ENCODE data around the gene KRTAP5-3.
"Not testable (repeated sequence)": the region's sequence is repeated elsewhere in the genome, so short reads cannot be mapped to it uniquely, and the experiment has no call there.

The KRTAP5-3 gene

DNA sequence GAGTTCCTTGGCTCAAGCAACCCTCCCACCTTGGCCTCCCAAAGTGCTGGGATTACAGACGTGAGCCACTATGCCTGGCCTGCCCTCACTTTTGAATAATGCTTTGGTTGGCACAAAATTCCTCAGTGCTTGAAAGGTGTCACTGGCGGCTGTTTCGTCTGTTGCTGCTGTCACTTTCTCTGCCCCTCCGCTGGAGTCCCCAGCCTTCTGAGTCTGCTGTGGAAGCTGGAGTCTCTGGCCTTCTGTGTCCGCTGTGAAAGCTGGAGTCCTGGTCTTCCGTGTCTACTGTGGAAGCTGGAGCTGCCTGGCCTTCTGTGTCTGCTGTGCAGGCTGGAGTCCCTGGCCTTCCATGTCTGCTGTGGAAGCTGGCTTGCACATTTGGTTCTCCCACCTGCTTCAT, 18.3 kb downstream of the KRTAP5-3 start:
- Histone ChIP-seq H3K4me3 (ENCODE audit: low read depth in 1 of 2, low read length in 2 of 2) (no peak overlapping the region), H3K27me3 (ENCODE audit: insufficient read depth, low read length, poor library complexity) (no peaks in the 10 kb centered on the region), H4K20me1 (ENCODE audit: insufficient read depth, low read length) (no peaks in the 10 kb centered on the region), H3K9me3 (ENCODE audit: insufficient read depth, low read length, severe bottlenecking) (no peaks in the 10 kb centered on the region), H3K36me3 (ENCODE audit: insufficient read depth, low read length) (no peaks in the 10 kb centered on the region), H3K79me2 (ENCODE audit: insufficient read depth, low read length) (no peaks in the 10 kb centered on the region), H3K4me1 (ENCODE audit: insufficient read depth, low read length) (no peaks in the 10 kb centered on the region), H3K27ac (ENCODE audit: low read length) (no peak overlapping the region), H3K9ac (ENCODE audit: low read depth, low read length) (no peak overlapping the region), H2AFZ (ENCODE audit: low read depth, low read length) (no peak overlapping the region), H3K4me2 (ENCODE audit: insufficient read depth, low read length) (no peak overlapping the region)
- ATAC-seq (ENCODE audit: insufficient read depth, low read depth) (no peak), DNase-seq (no peak)
- TF ChIP-seq EZH2 (IDR thresholded peaks at IDR 0.05; ENCODE audit: borderline replicate concordance, low read depth, low read length, severe bottlenecking), result no peak
- TF ChIP-seq CTCF (IDR thresholded peaks at IDR 0.05; ENCODE audit: borderline replicate concordance, extremely low read depth, low read length, poor library complexity, severe bottlenecking), result no peak

- H3K9ac ChIP-seq (ENCODE audit: low read depth, low read length); H3K27me3 ChIP-seq (ENCODE audit: insufficient read depth, low read length, poor library complexity); DNase-seq: not testable (repeated sequence)
Measured at GRCh38 chr11:1589191-1589963, 18.9 kb downstream of the KRTAP5-3 start.

GRCh38 chr11:1586699-1587098, 21.6 kb downstream of the KRTAP5-3 start:
- Histone ChIP-seq H3K4me2 (ENCODE audit: insufficient read depth, low read length) (no peak overlapping the region), H3K4me1 (ENCODE audit: insufficient read depth, low read length) (no peaks in the 10 kb centered on the region), H3K79me2 (ENCODE audit: insufficient read depth, low read length) (no peaks in the 10 kb centered on the region), H3K9ac (ENCODE audit: low read depth, low read length) (no peak overlapping the region), H3K9me3 (ENCODE audit: insufficient read depth, low read length, severe bottlenecking) (peaks cover 3% of the 10 kb centered on the region), H3K27me3 (ENCODE audit: insufficient read depth, low read length, poor library complexity) (no peaks in the 10 kb centered on the region), H4K20me1 (ENCODE audit: insufficient read depth, low read length) (no peaks in the 10 kb centered on the region), H2AFZ (ENCODE audit: low read depth, low read length) (no peak overlapping the region), H3K4me3 (ENCODE audit: low read depth in 1 of 2, low read length in 2 of 2) (no peak overlapping the region), H3K27ac (ENCODE audit: low read length) (no peak overlapping the region), H3K36me3 (ENCODE audit: insufficient read depth, low read length) (no peaks in the 10 kb centered on the region)
- TF ChIP-seq CTCF (IDR thresholded peaks at IDR 0.05; ENCODE audit: borderline replicate concordance, extremely low read depth, low read length, poor library complexity, severe bottlenecking) (no peak), EZH2 (IDR thresholded peaks at IDR 0.05; ENCODE audit: borderline replicate concordance, low read depth, low read length, severe bottlenecking) (no peak)
- no peak for DNase-seq
- ATAC-seq (ENCODE audit: insufficient read depth, low read depth), result no peak

More at GRCh38 chr11:1589191-1589963, 18.9 kb downstream of the KRTAP5-3 start:
- H3K9me3 ChIP-seq (ENCODE audit: insufficient read depth, low read length, severe bottlenecking); H3K27ac ChIP-seq (ENCODE audit: low read length); H2AFZ ChIP-seq (ENCODE audit: low read depth, low read length); H3K36me3 ChIP-seq (ENCODE audit: insufficient read depth, low read length); H3K4me1 ChIP-seq (ENCODE audit: insufficient read depth, low read length); H3K4me2 ChIP-seq (ENCODE audit: insufficient read depth, low read length); ATAC-seq (ENCODE audit: insufficient read depth, low read depth); H3K79me2 ChIP-seq (ENCODE audit: insufficient read depth, low read length); H3K4me3 ChIP-seq (ENCODE audit: low read depth in 1 of 2, low read length in 2 of 2); H4K20me1 ChIP-seq (ENCODE audit: insufficient read depth, low read length): not testable (repeated sequence)

DNA sequence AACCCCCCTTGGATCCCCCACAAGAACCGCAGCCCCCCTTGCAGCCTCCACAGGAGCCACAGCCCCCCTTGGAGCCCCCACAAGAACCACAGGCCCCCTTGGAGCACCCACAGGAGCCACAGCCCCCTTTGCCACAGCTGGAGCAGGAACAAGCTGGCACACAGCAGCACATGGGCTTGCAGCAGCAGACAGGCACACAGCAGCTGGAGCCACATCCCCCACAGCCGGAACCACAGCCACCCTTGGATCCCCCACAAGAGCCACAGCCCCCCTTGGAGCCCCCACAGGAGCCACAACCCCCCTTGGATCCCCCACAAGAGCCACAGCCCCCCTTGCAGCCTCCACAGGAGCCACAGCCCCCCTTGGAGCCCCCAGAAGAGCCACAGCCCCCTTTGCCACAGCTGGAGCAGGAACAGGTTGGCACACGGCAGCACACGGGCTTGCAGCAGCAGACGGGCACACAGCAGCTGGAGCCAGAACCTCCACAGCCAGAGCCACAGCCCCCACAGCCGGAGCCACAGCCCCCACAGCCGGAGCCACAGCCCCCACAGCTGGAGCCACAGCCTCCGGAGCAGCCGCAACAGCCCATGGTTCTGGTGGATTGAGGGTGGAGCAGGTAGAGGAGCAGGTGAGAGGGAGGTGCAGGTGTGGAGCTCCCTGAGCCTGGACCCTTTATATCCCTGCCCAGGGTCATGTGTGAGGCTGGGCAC, 23.4 kb downstream of the KRTAP5-3 start, which contains the start of gene KRTAP5-1:
Gene KRTAP5-1 (minus strand): TSS at position 623 of the 710 bp plus-strand sequence. CDS start 34 bp downstream, at position 589.
- H3K36me3 ChIP-seq (ENCODE audit: insufficient read depth, low read length); H3K4me3 ChIP-seq (ENCODE audit: low read depth in 1 of 2, low read length in 2 of 2); H3K79me2 ChIP-seq (ENCODE audit: insufficient read depth, low read length); H3K27me3 ChIP-seq (ENCODE audit: insufficient read depth, low read length, poor library complexity); H3K4me1 ChIP-seq (ENCODE audit: insufficient read depth, low read length); H3K4me2 ChIP-seq (ENCODE audit: insufficient read depth, low read length); H4K20me1 ChIP-seq (ENCODE audit: insufficient read depth, low read length); ATAC-seq (ENCODE audit: insufficient read depth, low read depth); H3K9ac ChIP-seq (ENCODE audit: low read depth, low read length); H3K9me3 ChIP-seq (ENCODE audit: insufficient read depth, low read length, severe bottlenecking); H2AFZ ChIP-seq (ENCODE audit: low read depth, low read length); H3K27ac ChIP-seq (ENCODE audit: low read length): not testable (repeated sequence)
- peak; percentile 16 for DNase-seq

DNA sequence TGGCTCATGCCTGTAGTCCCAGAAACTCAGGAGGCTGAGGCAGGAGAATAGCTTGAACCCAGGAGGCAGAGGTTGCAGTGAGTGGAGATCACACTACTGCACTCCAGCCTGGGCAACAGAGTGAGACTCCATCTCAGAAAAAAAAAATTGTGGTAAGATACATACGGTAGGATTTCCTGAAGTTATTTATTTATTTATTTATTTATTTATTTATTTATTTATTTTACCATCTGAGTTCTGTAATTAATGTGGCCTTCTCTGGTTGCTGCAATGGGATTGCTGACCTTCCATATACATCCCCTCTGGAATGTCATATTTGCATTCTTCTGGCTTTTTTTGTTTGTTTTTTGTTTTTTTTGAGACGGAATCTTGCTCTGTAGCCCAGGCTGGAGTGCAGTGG, 25.4 kb downstream of the KRTAP5-3 start:
- H3K4me1 ChIP-seq (ENCODE audit: insufficient read depth, low read length); DNase-seq; ATAC-seq (ENCODE audit: insufficient read depth, low read depth); H3K27ac ChIP-seq (ENCODE audit: low read length); H3K9ac ChIP-seq (ENCODE audit: low read depth, low read length); H3K27me3 ChIP-seq (ENCODE audit: insufficient read depth, low read length, poor library complexity); H3K4me3 ChIP-seq (ENCODE audit: low read depth in 1 of 2, low read length in 2 of 2); H3K9me3 ChIP-seq (ENCODE audit: insufficient read depth, low read length, severe bottlenecking); H3K36me3 ChIP-seq (ENCODE audit: insufficient read depth, low read length); H4K20me1 ChIP-seq (ENCODE audit: insufficient read depth, low read length); H2AFZ ChIP-seq (ENCODE audit: low read depth, low read length); H3K79me2 ChIP-seq (ENCODE audit: insufficient read depth, low read length); H3K4me2 ChIP-seq (ENCODE audit: insufficient read depth, low read length): not testable (repeated sequence)
